GM18498 (cell line): ENCODE data around the gene CCDC38.

Experiments used
- ATAC-seq: cut with Tn5 transposase; IDR thresholded peaks from one replicate; pipeline ENCODE4 v1.9.1; 2021; ENCODE audit warnings: mild to moderate bottlenecking, moderate library complexity; ENCODE audit not compliant: unreplicated experiment

CCDC38 gene

GRCh38 chr12:95962222-95962621 lies 19.8 kb upstream of the CCDC38 start:
- ATAC-seq = no peak

- no peak for ATAC-seq
Observed at GRCh38 chr12:95960241-95960640, 17.8 kb upstream of the CCDC38 start.

- ATAC-seq = no peak
Observed at GRCh38 chr12:95959107-95959506, 16.7 kb upstream of the CCDC38 start.

- no peak for ATAC-seq
Observed at GRCh38 chr12:95956557-95957145, 14.2 kb upstream of the CCDC38 start.

- ATAC-seq = no peak
Observed at GRCh38 chr12:95955549-95956159, 13.2 kb upstream of the CCDC38 start.

DNA sequence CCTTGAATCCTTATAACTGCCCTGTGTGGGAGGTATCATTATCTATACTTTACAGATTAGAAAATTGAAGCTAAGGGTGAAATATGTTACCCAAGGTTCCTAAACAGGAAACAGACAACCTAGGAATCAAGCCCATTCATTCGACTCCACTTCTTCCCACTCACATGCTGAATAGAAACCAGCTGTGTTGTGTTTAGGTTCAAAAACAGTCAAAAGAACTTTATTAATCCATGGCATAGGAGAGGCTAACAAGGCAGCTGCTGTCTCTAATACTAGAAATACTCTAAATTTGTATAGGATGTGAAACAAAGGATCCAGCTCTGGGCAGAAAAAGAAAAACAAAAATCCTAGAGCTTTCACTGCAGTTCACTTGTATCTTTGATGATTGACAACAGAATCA lies 10.6 kb upstream of the CCDC38 start:
- no peak for ATAC-seq

GRCh38 chr12:95951515-95951914 lies 9.1 kb upstream of the CCDC38 start:
- ATAC-seq = no peak

- ATAC-seq = no peak
Observed at GRCh38 chr12:95949477-95950206, 7.2 kb upstream of the CCDC38 start.

- no peak for ATAC-seq
Observed at GRCh38 chr12:95944108-95944704, 1.8 kb upstream of the CCDC38 start.

DNA sequence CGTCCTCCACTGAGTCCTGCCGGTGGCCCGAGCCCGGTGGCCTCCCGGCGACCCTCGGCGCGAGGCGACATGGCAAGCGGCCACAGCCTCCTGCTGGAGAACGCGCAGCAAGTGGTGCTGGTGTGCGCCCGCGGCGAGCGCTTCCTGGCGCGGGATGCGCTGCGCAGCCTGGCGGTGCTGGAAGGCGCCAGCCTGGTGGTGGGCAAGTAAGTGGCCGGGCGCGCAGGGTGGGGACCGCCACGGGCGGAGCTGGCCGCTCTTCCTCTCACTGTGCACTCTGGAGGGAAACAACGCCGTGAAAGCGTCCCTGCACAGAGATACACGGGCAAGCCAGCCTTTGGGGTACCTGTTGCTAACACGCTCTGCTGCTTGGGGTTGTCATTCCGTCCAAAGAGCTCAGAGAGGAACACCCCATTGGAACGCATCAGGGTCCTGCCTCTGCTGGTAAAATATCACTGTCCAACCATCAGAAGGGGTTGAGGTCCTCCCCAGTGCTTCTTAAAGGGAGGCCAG lies 972 bp upstream of the CCDC38 start, which contains the start of gene AMDHD1:
Gene AMDHD1 (plus strand): TSS at position 2 of the 513 bp plus-strand sequence. CDS start 68 bp downstream, at position 70.
- ATAC-seq = peak; percentile 72

DNA sequence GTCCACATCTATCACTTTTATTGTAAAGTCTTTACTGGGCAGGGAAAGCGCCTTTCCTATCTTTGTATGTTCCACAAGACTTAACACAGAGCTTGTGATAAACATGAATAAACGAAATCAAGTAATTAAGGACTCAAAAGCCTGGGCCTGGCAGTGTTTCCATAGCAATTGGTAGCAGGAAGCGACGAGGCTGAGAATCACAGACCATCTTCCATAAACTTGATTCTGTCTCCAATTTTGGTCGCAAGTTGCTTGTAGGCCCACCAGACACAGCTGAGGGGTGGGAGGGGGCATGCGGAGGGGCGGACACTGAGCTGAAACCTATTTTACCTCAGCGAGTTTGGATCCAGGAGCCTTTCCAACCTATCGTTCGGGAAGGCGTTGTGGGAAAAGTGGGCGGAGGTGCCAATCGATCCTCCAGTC lies 302 bp downstream of the CCDC38 start:
- no peak for ATAC-seq

DNA sequence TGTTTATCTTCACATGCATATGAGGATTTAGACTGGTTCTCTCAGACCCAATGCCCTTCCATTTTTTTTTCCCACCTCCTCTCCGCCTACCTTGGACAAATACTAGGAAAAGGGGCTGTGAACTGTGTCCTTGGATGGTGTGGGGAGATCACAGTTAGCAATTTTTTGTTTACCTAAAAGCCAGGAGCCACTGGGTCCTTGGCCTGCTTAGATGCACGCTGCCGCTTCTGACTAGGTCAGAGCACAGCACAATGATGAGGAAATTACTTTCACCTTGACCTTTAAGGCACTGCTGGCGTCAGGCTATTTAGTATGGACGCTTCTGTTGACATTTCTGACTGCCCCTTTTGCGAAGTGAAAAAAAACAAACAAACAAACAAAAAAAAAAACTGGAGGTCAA lies 1.9 kb downstream of the CCDC38 start:
- ATAC-seq = no peak

DNA sequence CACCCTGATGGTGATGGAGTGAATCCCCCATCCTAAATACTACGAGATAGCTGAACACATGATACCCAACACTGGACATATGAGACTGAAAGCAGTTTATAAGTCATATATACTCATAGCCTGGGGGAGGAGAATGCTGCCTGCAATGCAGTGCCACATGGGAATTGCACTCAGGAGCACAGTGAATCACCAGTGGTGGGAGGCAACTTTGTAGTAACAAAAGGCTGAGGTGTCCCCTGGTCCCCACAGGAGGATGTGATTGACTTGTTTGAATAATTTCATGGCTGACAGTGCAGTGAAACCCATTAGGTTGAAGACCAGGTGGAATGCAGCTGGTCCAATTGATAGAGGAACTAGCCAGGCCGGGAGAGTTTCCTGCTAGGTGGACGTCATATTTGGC lies 20.2 kb downstream of the CCDC38 start:
- no peak for ATAC-seq

- ATAC-seq = no peak
Observed at GRCh38 chr12:95919110-95919509, 23.3 kb downstream of the CCDC38 start.

DNA sequence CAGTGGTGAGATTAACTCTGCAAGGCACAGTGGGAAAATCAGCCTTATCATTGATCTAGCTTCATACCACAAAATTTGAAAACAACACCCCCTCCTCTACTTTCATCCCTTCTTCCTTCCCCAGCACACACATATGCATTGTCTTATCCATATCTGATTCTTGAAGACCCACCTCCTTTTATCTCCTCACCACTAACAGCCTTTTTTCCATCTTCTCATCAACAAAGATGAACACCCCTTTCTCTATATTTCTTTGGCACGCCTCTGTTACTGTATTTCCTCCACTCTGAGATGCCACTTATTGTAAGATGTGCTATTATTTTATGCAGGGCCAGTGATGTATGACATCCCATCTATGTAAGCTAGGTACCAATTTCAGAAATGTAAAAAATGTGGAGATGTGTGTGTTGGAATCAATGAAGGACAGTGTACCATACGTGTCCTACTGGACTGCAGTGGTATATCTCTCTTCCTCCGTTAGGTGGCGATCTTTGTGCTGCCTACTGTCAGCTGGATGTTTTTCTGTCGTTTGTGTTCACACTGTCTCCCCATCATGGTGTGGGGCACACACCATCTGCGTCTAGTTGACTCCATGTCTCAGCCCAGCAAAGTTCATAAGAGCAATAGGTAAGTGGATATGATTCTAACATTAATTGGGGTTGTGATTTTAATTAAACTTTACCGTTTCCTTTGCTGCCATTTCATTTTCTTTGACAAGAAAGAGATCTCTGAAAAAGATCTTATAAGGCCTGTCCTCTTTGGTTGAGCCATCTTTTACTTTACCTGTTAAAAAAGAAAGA lies 24.0 kb downstream of the CCDC38 start:
- peak; percentile 91 for ATAC-seq

DNA sequence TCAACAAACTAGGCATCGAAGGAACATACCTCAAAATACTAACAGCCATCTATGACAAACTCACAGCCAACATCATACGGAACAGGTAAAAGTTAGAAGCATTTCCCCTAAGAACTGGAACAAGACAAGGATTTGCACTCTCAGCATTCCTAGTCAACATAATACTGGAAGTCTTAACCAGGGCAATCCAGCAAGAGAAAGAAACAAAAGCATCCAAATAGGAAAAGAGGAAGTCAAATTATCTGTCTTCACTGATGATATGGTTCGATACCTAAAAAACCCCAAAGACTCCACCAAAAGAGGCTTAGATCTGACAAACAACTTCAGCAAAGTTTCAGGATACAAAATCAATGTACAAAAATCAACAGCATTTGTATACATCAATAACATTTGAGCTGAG lies 32.5 kb downstream of the CCDC38 start:
- no peak for ATAC-seq

DNA sequence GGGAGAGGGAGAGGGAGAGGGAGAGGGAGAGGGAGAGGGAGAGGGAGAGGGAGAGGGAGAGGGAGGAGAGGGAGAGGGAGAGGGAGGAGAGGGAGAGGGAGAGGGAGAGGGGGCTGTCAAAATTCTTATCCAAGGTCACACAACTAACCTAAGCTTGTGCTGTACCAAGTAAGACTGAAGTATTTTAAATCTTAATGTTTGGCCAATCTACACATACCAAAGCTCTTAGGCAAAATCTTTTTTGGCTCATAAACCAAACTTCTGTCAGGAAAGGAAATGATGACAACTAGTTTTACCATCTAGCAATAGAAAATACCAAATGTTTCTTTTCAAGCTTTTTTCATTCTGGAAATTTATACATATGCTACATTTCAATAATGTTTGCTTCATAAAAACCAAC lies 33.8 kb downstream of the CCDC38 start:
- ATAC-seq = no peak

DNA sequence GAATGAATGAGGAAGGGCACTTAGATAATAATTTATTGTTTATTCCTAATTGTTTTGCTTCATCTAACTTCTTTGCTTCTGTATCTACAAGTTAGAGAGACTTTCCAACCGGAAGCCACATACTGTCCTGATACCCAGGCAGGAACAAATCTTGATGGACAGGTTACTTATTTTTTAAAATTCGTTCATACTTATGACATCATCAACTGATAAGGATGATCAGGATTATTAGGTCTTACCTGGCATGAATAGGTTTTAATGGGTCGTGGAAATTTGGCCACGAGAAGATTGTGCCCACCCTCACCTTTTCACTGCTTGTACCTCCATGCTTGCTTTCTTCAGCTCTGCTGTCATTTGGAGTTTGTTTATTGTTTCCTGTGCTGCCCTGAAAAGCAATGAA lies 44.3 kb downstream of the CCDC38 start:
- ATAC-seq = no peak

DNA sequence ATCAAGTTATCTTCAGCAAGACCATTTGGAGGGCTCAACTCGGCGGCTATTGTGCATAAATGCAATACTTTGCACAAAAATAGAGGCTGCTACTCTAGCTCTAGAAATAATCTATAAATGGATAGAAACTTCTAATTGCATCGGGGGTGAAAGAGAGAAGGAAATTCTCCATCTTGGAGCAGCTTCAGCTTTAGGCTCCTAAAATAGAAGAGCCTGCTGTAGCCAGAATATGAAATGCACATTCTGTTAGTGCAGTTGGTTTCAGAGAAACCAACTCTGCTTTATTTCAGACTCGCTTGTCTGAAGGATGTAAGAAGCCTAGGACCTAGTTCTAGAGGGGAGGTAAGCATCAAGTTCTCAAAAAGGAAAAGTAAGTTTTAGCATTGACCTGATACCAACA lies 45.6 kb downstream of the CCDC38 start:
- no peak for ATAC-seq

- no peak for ATAC-seq
Observed at GRCh38 chr12:95890958-95891357, 51.5 kb downstream of the CCDC38 start.

- no peak for ATAC-seq
Observed at GRCh38 chr12:95887311-95887710, 55.1 kb downstream of the CCDC38 start.
